Measurements from ENCODE around the gene PRR18.

The PRR18 gene

DNA sequence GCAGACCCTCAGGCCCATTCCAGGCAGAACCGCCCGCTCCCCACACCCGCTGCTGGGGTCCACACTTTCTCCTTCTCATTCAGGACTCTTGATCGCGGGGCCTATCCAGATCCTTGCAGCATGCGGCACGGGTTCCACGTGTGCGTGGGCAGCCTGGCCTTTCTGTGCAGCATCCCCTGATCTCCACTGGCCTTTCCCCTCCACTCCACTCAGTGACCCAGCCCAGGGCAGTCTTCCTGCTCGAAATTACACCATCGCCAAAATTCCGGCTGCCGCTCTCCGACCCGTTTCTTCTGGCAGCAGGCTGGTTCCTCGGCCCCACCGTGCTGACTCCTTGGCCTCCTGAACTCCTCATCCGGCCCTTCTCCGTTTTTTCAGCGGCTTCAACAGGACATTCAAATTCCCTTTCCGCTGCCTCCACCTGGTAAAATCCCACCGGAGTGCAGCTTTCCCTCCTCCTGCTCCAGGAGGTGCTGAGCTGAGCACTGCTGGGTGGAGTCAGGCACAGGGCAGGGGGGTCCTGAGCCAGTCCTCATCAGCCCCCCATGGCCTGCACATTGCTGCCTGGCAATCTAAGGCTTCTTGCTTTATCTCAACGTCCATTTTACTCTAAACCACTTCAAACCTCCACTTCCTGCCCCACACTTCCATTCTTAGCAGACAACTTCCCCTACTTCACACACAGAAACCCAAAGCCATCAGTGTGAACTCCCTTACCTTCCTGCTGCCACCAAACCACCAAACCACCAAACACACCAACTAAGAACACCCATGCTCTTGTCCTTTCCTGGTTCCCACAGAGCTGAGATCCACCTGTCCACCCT, 25.2 kb upstream of the PRR18 start:
- no peak for DNase-seq (ENCODE audit: low read depth in 2 of 2)

DNA sequence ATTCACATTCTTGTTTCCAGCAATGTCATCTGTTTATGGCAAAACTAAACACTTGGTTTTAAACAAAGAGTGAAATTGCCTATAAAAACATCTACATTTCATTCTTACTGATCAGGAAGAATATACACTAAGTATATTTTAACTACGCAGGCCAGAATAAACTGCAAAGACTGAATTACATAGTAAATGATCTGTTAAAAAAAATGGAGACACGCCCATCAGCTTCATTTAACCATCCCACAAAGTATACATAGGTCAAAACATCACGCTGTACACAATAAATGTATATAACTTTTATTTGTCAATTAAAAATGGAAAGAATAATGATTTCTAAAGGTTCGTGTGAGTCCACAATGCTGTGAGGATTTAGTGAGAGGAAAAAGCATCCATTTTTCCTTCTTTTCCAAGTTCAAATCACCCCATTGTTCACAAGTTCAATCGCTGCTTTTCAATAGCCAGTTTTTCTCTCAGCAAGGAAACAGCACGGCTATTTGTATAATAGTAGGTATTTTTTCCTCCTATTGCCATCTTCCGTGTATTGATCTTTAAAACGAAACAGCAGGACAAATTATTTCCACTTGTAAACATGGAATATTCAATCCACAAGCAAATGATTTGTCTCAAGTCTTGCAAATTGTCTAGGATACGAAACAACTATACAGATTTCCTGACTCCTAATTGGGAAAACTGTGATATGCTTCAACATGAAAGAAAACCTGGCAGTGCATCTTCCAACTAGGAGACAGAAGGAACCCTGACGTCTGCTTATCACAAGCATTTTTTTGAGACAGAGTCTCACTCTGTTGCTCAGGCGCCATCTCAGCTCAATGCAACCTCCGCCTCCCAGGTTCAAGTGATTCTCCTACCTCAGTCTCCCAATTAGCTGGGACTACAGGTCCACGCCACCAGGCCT, 23.6 kb upstream of the PRR18 start:
- DNase-seq (ENCODE audit: low read depth in 2 of 2): no peak

DNA sequence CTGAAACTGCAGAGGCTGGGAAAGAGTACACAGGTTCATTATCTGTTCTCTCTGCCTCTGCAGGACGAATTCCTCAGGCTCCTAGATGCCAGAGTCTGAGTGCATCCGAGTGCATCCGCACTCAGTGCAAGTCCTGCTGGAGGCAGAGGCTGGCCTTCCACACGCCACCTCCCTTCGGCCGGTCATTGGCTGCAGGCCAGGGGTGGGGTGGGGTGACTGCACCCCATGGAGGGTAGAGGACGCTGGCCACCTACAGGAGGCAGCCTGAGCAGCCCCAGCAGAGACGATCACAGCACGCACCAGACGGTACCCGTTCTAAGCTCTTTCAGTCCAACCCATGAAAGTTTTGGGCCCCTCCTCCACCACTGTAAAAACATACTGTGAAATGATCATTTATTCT, 22.4 kb upstream of the PRR18 start:
- DNase-seq (ENCODE audit: low read depth in 2 of 2): no peak

DNA sequence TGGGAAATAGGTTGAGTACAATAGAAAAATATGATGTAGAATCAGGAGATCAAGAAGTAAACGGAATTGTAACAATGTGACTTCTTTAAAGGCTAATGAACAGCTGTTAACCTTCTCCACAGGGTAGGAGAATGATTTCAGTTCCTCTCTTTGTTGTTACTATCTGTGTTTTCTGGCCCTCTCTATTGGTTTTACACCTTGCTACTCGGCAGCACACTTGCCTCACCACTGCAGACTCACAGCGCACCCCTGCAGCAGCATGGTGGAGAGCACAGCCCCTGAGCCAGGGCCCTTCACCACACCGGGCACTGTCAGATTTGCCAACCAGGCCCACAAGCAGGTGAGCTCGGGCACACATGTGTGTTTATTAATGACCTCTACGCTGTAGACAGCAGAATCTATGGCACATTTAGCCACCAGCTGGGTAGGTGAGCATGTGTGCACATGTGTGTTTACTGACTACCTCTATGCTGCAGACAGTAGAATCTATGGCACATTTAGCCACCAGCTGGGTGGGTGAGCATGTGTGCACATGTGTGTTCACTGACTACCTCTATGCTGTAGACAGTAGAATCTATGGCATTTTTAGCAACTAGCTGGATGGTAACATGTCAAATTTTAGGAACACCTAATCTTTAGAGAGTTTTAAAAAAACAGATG, 17.3 kb upstream of the PRR18 start:
- no peak for DNase-seq (ENCODE audit: low read depth in 2 of 2)

DNA sequence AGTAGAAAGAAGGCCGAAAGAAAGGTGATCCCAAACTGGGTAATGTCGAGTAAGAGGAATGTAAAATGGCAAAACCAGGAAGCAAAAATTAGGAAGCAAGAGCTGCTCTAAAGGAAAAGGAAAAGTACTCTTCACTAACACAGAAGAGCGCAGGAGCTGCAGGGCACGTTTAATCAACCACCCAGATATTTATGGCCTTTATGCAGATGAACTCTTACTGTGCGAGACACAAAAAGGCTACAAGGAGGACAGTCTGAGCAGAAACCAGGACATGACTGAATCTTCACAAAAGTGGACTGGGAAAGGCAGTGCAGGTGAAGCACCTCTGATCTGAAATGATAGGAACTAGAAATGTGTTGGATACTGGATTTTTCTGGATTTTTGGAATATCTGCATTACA, 15.2 kb upstream of the PRR18 start:
- DNase-seq (ENCODE audit: low read depth in 2 of 2): no peak

DNA sequence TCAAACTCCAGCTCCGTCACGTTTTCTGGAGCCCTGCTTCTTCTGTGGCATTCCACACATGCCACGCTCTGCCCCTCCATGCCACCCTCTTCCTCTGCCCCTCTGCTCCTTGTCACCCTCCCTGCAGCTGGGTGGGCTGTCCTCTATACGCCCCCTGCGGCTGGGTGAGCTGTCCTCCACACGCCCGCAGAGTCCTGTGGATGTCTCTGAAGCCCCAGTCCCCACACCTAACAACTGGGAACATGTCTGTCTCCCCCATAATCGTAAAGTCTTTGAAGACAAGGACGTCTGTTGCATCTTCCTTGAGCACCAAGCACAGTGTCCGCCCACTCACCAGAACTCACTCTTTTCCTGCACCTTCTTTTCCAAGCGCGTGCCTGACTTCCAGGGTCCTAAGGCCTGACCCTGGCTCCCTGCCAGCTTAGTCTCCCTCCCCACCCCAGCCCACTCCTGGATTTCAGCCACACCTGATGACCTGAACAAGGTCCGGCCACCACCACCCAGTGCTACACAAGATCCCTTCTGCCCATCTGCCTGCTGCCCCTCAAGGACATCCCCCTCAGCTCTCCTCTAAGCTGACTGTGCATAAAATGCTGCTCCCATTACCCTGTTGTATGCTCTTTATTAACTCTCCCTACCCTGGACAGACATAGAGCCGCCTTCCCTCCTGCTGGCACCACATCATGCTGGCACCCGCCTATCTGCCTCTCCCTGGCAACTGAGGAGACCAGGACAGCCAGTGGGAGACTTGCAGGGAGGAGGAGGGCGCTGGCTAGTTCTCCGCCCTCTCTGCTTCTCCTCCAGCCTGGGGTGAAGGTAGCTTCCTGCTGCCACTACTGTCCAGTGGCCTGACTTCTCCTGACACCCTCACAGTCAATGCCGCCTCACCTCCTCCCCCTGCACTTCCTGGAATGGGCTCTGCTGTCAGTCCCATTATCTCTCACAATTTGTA, 10.7 kb upstream of the PRR18 start:
- no peak for DNase-seq (ENCODE audit: low read depth in 2 of 2)

DNA sequence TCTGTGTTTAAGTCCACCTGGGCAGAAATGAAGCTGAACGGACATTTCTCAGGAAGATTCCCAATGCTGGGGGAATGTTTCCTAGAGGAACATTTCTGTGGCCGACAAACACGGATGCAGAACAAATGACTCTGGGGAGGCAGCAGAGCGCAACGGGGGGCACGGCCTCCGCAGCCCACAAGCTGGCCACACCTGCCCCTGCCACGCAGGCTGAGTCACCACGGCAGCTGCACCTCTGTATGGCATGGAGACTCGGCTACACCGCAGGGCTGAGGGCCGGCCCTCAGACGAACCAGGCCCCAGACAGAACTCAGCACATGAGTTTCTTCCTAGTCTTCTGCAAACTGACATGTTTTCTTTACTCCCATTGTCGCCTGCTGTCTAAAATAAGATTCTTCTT, 10.0 kb upstream of the PRR18 start:
- no peak for DNase-seq (ENCODE audit: low read depth in 2 of 2)

DNA sequence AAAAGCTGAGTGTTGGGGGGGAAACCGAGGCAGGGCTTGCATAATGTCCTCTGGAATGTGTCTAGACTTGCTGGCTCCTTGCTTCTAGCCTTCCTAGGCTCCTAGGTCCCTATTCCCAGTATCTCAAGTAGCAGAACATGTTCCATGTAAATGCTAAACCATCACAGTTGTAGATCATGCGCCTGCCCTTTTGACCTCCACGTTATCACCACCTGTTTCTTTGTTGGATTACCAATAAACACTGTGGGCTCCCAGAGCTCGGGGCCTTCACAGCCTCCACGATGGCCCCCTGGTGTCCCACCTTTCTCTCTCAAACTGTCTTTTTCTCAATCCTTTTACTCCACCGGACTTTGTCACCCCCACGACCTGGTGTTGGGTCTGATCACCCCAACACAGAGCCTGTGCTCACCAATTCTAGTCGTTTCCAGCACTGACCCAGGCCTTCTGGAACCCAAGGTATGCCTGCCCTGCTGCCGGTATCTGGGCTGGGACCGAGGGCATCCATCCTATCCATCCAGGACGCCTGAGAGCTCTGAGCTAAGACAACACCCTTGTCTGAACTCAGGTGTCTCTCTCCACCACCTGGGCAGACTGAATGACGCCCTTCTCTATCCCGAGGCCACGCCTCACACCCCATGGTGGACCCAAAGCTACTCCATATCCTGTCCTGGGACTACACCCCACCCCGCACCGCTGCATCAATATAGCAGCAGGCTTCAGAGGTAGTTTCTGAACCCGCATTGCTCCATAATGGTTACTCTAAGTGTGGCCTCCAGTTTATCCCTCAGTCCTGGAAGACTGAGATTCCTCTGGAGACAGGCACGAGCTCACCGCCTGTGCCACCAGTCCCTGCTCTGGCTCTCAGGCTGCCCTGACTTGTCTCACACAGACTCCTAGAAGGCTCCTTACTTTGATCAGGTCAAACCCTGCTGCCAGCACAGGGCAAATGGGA, 9.3 kb upstream of the PRR18 start:
- no peak for DNase-seq (ENCODE audit: low read depth in 2 of 2)

DNA sequence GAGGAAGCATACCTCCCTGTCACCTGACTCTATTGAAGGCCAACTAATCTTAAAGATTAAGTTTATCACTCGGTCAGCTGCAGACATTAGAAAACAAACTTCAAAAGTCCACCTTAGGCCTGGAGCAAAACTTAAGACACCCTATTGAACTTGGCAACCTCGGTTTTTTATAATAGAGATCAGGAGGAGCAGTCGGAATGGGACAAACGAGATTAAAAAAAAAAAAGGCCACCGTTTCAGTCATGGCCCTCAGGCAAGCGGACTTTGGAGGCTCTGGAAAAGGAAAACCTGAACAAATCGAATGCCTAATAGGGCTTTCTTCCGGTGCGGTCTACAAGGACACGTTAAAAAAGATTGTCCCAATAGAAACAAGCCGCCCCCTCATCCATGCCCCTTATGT, 7.2 kb upstream of the PRR18 start:
- DNase-seq (ENCODE audit: low read depth in 2 of 2): no peak

DNA sequence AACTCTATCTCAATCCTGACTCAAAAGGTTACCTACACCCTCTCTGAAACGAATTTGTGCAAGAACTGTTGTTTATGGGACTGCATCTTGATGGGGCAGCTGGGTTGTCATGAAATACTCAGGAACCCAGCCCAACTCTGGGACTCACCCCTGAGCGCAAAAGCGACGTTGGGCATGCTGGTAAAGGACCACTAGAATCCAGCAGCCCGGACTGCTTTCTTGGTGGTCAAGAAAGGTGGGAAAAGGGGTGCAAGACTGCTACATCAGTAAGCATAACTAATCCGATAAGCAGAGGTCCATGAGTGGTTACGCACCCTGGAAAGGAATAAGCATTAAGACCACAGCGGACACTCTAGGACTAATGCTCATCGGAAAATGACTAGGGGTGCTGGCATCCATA, 6.3 kb upstream of the PRR18 start:
- DNase-seq (ENCODE audit: low read depth in 2 of 2): no peak

DNA sequence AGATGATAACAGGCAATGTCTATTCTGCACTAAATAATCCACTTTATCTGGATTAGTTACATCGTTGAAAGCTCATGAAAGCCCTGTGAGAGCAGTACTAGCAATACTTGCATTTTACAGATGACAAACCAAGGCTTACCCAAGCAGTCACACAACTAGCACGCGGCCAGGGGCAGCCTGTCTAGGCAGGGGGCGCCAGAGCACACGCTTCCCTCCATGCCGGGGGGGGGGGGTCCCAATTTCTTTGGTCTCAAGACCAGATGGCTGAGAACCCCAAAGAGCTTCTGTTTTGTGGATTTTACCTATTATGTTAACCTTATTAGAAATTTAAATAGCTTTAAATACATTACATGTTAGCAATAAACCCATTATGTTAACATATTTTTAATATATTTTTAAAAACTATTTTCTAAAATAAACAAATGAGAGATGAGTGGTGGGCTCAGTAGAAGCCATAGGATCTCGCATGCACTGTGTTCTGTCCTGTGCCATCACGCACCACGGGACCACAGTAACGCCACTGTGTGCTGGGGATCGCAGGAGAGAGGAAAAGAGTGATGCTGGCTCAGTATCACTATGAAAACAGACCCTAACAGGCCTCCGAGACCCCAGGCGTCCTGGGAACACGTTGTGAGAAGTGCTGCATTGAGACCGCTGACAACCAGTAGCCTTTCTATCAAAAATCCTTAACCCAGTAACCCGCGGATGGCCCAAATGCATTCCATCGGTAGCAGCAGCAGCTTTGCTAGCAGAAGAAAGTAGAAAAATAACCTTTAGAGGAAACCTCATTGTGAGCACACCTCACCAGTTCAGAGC, 5.3 kb upstream of the PRR18 start:
- DNase-seq (ENCODE audit: low read depth in 2 of 2): peak; percentile 29 to 43

DNA sequence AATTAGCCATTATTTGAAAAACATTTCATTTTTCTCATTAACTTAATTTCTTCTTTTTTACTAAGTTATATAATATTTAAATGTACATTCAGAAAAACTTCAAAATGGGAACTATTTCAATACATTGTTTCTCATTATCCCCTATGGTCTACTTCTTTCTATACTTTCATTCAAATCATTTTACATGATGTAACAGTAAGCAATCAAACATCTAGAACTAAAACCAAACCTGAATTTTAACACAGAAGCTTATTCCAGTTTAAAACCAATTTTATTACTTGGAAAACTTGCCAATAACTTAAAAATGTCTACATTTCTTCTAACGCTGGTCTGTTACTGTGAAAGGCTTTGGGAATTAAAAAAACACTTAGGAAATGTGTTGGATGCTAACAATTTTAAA, 4.6 kb upstream of the PRR18 start:
- no peak for DNase-seq (ENCODE audit: low read depth in 2 of 2)

DNA sequence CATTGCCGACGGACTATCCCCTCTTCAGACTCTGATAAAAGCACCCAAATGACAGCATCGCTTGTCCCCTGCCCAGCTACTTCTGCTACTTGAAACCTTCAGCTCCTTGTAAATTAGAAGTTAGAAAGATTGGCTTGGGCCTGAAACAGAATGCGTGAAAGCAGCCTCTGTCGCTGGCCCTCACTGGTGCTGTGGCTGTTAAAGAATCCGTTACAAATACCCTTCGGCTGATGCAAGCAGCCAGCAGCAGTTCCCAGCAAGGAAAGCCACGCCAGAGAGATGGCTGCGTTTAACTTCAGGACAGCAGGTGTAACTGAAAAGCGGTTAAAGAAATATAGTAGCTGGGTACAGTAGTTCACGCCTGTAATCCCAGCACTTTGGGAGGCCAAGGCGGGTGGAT, 2.4 kb upstream of the PRR18 start:
- no peak for DNase-seq (ENCODE audit: low read depth in 2 of 2)

DNA sequence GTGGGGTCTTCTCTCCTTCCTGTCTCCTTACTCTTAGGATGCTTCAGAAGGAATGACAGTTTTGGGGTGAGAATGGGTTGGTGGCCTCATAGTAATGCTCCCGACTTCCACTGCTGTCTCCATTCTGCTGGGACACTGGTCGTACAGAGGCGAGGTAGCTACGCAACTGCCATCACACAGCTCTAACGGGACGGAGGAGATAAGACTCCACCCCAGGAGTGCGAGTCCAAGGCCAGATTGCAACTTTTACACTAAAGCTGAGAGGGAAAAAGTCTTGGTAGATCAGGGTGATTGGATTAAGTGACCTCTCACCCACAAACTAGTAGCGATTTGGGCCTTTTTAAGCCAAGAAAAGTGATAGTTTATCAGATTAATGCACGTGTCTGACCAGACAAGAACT, 1.8 kb upstream of the PRR18 start:
- no peak for DNase-seq (ENCODE audit: low read depth in 2 of 2)

DNA sequence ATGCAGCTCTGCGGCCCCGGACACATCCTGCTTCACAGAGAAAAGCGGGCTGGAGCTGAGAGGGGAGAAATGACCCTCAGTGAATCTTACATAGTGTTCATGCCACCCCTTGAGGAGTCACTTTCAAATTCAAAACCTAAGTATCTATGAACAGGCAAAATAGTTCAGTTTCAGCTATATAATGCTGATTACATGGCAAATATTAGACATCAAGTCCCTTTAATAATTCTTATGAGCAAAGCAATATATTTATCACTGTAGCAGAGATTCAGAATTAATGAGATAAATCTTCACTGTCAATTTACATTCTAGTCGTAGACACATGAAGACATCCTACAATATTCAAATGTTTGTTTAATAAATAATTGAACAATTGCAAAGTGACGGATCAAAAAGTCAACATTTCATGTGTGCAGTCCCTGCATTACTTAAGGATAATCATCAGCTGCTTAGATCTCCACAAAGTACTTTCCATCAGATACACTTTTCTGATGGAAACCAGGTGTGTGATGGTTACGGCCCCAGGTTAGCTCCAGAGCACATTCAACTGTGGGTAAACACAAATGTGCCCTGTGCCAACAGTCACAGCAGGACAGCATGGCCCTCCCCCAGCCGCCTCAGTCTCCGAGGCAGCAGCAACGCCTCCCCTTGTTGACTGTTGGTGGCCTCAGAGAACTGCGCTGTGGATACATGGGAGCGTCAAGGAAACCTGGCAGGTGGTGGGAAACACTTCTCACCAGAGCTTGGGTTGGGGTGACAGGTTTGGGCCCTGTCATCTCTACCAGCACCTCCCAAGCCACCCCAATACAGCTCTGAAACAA, 787 bp upstream of the PRR18 start:
- DNase-seq (ENCODE audit: low read depth in 2 of 2): no peak

DNA sequence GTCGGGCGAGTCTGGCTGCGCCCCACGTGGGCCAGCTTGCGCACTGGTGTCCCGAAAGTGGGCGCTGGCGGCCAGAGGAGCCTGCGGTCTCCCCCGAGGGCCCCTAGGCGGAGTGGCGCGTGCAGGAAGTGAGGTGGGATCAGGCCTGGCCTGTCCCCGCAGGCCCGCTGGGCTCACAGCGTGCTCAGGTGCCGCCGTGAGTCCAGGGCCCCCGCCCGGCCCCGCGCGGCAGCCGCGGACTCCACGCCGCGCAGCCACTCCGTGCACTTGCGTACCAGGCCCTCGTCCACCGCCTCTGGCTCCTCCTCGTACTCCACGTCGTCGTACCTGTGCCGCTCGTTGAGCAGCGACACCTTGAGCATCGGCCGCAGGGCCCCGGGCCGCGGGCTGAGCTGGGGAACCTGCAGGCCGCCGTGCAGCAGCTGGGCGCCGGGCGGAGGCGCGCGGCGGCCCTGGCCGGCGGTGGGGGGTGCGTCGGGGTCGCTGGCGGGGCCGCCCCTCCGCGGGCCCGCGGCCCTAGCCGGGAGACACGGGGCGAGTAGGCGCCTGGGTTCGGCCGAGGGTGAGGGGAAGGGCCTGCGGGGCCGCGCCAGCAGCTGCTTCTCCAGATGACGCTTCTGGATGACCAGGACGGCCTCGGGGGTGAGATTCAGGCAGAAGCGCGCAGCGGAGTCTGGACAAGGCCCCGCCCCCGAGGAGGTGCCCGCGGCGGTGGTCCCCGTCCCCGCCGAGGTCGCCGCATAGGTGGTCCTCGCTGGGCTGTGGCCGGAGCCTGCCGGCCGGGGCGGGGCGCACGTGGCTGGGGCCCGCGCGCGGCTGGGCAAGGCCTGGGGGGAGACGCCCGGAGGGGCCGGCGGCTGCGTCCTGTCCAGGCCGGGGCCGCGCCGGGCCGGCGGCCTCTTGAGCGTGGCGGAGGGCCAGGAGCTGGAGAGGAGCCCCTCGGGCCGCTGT, 835 bp downstream of the PRR18 start:
- peak in 1 of 2 donors; percentile 11 for DNase-seq (ENCODE audit: low read depth in 2 of 2)

DNA sequence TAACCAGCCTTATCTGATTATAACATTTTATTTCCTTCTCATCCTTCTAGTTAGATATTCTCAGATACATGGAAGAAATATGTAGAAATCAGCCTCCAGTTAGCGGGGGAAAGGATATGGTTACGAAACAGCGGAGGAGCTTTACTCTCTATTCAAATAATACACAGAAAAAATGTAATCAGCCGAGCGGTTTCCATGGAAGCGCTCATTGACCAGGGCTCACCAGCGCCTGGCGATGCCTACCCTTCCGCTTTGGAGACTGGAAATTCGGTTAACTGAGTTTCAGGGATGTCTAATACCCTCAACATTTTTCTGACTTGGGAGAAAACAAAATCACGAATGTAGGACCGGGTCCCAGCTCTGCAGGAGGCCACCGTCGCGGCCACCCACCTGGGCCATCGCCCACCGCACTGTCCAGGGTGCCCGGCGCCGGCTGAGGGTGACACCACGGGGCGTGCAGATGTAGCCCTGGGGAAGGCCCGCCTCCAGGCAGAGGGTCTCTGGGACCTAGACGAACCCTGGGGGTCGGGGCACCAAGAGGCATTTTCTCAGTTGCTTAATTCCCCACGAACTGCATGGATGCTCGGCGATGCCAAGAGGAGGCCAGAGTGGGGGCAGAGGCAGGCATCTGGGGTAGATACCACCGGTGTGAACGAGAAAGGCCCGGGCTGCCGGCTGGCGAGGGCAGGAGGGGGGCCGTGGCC, 1.7 kb downstream of the PRR18 start:
- no peak for DNase-seq (ENCODE audit: low read depth in 2 of 2)
